ENCODE measurements around the gene RAI1.
A peak's percentile ranks its signal among the peaks of the same experiment; 100 is the strongest.

The RAI1 gene

GRCh38 chr17:17783116-17783824 is 102.0 kb downstream of the RAI1 start:
- Histone ChIP-seq H3K27me3 (replicated peaks) (no peaks in the 10 kb centered on the region), H3K36me3 (replicated peaks) (no peaks in the 10 kb centered on the region), H3K4me3 (ENCODE audit: low read depth, low read length) (peak overlapping the region; percentile 46), H3K27ac (no peak overlapping the region)
- TF ChIP-seq, protein P1, sequence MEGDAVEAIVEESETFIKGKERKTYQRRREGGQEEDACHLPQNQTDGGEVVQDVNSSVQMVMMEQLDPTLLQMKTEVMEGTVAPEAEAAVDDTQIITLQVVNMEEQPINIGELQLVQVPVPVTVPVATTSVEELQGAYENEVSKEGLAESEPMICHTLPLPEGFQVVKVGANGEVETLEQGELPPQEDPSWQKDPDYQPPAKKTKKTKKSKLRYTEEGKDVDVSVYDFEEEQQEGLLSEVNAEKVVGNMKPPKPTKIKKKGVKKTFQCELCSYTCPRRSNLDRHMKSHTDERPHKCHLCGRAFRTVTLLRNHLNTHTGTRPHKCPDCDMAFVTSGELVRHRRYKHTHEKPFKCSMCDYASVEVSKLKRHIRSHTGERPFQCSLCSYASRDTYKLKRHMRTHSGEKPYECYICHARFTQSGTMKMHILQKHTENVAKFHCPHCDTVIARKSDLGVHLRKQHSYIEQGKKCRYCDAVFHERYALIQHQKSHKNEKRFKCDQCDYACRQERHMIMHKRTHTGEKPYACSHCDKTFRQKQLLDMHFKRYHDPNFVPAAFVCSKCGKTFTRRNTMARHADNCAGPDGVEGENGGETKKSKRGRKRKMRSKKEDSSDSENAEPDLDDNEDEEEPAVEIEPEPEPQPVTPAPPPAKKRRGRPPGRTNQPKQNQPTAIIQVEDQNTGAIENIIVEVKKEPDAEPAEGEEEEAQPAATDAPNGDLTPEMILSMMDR (IDR thresholded peaks at IDR 0.05; ENCODE audit: low read depth, low read length, missing control alignments) = peak; percentile 29
- in situ Hi-C loops (cut with HindIII; ENCODE audit: low pct_ligation_motif_present, low sequenced_read_pairs) = no loop called here
- DNase-seq = no peak

DNA sequence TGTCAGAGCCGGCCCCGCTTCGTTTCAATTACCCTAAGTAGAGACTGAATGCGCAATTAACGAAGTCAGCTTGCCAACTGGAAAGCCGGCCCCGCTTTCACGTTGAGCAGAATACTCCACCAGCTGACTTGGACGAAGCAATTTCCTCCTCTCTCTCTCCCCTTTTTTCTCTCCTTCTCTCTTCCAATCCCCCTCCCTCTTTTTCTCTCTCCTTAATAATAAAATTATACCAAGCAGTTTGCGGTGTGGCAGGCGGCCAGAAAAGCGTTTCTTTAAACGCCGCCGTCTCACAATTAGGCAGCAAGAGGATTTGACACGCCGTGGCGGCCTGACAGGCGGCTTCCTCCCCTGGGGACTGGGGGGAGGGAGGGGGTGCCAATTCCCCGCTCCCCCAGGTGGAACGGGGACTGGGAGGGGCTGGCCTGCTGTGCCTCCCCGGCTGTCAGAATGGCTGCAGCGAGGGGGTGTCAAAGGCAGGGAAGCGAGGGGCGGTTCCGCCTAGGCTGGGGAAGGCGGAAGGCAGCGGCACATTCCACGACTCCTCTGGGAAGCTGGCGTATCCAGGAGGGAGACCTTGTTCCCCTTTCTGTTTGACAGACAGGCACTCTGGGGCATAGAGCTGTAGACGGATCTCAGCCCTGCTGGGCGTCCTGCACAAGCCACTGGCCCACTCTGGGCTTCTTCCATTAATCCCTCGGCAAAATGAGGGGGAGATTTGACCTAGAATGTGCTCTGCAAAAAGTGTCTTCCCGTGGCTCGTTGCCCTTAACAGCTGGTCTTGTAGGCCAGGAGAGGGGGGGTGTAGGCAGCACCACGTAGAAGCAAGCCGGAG is 102.8 kb downstream of the RAI1 start:
- peak overlapping the region; percentile 46 for H3K4me3 ChIP-seq (ENCODE audit: low read depth, low read length)
- in situ Hi-C loops (cut with HindIII; ENCODE audit: low pct_ligation_motif_present, low sequenced_read_pairs) = no loop called here
- H3K36me3 ChIP-seq (replicated peaks) = no peaks in the 10 kb centered on the region
- H3K27ac ChIP-seq = no peak overlapping the region
- no peak for DNase-seq
- TF ChIP-seq, protein P1 (IDR thresholded peaks at IDR 0.05; ENCODE audit: low read depth, low read length, missing control alignments) = no peak
- no peaks in the 10 kb centered on the region for H3K27me3 ChIP-seq (replicated peaks)

DNA sequence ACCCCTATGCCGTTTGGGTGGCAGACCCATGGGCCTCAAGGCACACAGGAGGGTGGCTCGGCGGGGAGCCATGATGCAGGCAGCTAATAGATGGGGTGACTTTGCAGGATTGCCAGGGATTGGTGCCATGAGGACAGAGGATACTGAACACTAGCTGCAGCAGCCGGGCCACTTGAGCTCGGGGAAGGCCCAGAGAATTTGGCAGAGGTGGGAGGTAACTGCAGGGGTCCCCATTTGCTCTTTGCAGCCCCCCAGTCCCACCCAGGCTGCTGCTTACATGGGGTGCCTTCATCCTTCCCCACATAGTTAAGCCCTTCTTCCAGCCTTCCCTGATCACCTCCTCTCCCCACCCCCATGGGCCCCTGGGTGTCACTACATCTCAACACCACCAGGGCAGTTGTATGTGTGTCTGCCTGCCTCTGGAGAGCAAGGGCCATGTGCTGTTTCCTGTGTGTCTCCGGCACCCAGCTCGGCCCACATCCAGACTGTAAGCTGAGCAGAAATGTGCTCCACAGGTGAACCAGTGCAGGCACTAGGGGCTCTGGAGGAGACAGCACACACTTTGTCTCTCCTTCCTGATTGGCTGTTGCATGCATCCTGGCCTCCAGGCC is 103.5 kb downstream of the RAI1 start:
- TF ChIP-seq, protein P1 (IDR thresholded peaks at IDR 0.05; ENCODE audit: low read depth, low read length, missing control alignments) = peak; percentile 57
- peak; percentile 12 for DNase-seq
- H3K36me3 ChIP-seq (replicated peaks) = no peaks in the 10 kb centered on the region
- no peak overlapping the region for H3K4me3 ChIP-seq (ENCODE audit: low read depth, low read length)
- no peaks in the 10 kb centered on the region for H3K27me3 ChIP-seq (replicated peaks)
- no peak overlapping the region for H3K27ac ChIP-seq
- in situ Hi-C loops (cut with HindIII; ENCODE audit: low pct_ligation_motif_present, low sequenced_read_pairs) = no loop called here

DNA sequence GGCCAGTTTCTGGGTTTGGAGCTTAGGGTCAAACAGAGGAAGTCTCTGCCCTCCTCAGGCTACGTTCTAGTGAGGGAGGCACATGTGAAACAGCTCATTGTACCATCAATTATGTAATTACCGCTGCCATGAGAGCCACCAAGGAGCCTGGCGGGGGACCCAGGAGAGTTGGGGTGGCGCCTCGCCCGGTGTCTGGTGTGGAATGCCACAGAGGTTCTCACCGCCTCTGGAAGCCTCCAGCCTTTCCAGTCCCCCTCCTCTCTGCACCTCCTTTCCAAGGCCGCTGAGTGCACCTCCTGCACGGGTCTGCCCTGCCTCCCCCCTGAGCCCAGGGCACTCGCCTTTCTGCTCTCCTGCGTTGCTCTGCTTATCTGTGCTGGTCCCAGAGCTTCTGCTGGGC is 104.1 kb downstream of the RAI1 start:
- in situ Hi-C loops (cut with HindIII; ENCODE audit: low pct_ligation_motif_present, low sequenced_read_pairs) = no loop called here

DNA sequence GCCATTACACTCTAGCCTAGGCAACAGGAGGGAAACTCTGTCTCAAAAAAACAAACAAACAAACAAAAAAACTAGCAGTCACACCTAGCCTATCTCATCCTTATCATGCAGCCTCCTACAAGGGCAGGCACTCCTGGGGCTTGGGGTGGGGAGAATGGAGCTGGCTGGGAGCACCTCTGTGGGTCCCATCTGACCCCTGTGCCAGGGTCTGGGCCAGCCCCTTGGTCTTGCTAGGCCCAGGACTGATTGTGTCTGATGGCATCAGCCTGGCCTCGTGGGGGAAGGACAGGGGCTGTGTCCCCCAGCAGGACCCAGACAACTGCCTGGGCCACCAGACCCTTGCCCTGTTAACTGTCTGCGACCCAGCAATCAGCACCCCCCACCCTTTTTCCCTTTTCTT is 105.7 kb downstream of the RAI1 start:
- TF ChIP-seq, protein P1 (IDR thresholded peaks at IDR 0.05; ENCODE audit: low read depth, low read length, missing control alignments) = no peak
- in situ Hi-C loops (cut with HindIII; ENCODE audit: low pct_ligation_motif_present, low sequenced_read_pairs) = no loop called here
- no peak for DNase-seq

More for the DNA sequence above, 104.1 kb downstream of the RAI1 start:
- Histone ChIP-seq H3K36me3 (replicated peaks) (no peaks in the 10 kb centered on the region), H3K27me3 (replicated peaks) (no peaks in the 10 kb centered on the region), H3K27ac (no peak overlapping the region), H3K4me3 (ENCODE audit: low read depth, low read length) (no peak overlapping the region)
- TF ChIP-seq, protein P1 (IDR thresholded peaks at IDR 0.05; ENCODE audit: low read depth, low read length, missing control alignments) = no peak
- DNase-seq = no peak

More for the DNA sequence above, 105.7 kb downstream of the RAI1 start:
- H3K36me3 ChIP-seq (replicated peaks) = no peaks in the 10 kb centered on the region
- no peaks in the 10 kb centered on the region for H3K27me3 ChIP-seq (replicated peaks)
- no peak overlapping the region for H3K27ac ChIP-seq
- no peak overlapping the region for H3K4me3 ChIP-seq (ENCODE audit: low read depth, low read length)
